GM12874 (cell line): ENCODE results near the gene SPRR3.

ENCODE experiments used
- TF ChIP-seq, protein P1 (sequence below): IDR thresholded peaks from 2 replicates; pipeline ENCODE4 v1.5.1; 2011; ENCODE audit warnings: low read depth, mild to moderate bottlenecking, control low read depth, low read length, moderate library complexity; ENCODE audit not compliant: insufficient read depth

SPRR3 gene

DNA sequence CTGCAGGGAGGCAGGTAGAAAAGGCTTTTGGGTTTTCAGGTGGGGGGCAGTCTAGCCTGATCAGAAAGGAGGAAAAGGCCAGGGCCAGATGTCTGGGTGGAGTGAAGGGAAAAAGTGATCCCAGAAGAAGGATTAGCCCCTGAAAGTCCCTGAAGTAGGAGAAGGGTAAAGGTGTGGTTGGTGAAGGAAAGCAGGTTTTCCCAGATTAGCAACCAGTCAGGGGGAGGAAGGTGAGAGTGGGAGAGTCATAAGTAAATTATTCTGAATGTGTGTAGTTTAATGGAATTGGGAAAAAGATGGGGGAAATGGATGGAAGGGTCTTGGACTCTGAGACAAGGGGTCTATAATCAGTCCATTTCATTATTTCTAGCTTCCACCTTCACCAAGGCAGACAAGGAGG lies 18.3 kb upstream of the SPRR3 start:
- TF ChIP-seq, protein P1, sequence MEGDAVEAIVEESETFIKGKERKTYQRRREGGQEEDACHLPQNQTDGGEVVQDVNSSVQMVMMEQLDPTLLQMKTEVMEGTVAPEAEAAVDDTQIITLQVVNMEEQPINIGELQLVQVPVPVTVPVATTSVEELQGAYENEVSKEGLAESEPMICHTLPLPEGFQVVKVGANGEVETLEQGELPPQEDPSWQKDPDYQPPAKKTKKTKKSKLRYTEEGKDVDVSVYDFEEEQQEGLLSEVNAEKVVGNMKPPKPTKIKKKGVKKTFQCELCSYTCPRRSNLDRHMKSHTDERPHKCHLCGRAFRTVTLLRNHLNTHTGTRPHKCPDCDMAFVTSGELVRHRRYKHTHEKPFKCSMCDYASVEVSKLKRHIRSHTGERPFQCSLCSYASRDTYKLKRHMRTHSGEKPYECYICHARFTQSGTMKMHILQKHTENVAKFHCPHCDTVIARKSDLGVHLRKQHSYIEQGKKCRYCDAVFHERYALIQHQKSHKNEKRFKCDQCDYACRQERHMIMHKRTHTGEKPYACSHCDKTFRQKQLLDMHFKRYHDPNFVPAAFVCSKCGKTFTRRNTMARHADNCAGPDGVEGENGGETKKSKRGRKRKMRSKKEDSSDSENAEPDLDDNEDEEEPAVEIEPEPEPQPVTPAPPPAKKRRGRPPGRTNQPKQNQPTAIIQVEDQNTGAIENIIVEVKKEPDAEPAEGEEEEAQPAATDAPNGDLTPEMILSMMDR = no peak

DNA sequence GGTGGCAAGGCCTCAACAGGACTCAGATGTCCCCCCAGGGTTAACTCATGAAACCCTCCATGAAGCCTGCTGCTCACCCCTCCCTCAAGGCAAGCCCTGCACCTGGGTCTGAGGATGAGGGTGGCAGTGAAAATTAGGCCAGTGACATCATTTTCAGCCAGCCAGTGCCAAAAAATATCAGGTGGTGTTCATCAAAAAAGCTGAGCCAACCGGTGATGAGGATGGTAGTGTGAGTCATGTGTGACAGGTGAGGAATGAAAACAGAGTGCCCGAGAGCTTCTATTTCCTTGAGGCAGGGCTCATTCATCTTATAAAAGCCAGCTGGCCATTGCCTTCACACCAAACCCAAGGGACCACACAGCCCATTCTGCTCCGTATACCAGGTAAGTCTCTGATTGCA lies 17.8 kb upstream of the SPRR3 start, which contains the start of gene SPRR1A:
TSS of gene SPRR1A (plus strand) at position 339 of the 400 bp plus-strand sequence. CDS start 1,150 bp downstream, outside the sequence.
- TF ChIP-seq, protein P1 = no peak

DNA sequence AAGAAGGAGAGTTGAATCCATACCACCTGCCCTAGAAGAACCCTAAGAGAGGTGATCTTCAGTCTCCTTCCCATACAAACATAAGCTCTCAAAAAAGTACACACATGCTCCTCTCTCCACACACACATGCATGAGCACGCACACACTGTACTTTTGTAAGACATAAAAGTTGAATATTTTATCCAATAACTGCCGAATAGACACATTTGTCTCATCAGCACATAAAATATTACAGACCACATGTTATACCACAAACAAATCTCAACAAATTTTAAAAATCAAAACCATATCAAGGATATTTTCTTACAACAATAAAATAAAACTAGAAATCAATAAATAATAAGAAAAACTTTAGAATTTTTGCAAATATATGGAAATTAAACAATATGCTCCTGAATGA lies 15.0 kb upstream of the SPRR3 start:
- TF ChIP-seq, protein P1 = no peak

DNA sequence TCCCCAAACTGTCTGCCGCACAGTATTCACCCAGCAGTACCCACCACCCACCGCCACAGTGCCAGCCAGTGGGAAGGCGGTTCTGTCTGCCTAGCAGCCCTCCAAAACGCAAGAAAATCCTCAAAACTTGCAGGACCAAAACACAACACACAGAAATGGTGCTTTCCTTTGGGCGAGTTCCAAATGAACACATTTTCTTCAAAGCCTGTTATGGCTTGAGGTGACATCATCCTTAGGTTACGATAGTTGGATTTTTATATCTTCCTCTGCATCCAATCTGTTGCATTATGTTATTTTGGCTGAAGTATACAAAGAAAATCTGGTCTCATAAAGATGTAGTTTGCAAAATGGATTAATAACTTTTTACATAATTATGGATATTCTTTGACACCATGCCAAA lies 8.4 kb upstream of the SPRR3 start:
- TF ChIP-seq, protein P1 = no peak

DNA sequence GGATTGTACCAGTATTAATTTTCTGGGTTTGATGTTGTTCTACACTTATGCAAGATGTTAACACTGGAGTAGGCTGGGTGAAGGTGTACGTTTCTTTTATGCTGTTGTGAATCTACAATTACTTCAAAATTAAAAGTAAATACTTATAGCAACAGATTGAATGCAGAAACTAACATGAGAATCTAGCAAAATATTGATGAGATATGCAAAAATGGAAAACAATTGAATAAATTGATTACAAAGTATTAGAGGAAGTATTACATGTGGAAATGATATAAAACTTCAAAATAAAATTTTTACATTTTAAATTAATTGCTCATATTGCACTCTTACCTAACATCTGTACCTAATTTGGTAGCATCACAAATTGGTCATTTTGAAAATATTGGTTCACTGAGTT lies 5.7 kb upstream of the SPRR3 start:
- TF ChIP-seq, protein P1 = no peak

DNA sequence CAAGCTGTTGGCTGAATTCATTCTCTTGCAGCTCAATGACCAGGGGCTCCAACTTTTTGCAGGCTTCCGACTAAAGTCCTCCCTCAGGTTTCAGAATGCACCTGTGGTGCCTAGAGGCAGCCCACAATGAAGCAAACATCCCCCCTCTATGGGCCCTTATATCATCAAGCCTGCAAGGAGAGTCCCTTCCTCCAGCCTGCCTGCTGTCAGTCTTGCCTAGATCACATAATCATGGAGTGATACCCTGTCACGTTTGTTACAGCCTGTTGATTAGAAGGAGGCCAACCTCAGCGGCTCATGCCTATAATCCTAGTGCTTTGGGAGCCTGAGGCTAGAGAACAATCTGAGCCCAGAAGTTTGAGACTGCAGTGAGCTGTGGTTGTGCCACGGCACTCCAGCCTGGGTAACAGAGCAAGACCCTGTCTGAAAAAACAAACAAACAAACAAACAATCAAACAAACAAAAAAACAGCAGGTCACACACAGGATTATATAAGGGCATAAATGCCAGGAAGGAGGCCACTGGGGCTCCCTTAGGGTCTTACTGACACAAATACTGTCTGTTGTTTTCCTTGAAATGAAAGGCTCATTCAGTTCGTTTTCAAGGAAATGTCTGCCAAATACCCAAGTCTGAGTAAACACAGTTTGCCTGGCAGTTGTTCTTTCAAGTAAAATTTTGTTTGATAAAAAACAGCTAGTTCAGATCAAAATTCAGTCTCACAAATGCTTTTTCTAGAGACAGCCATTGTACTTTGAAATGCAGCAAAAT lies 4.7 kb upstream of the SPRR3 start:
- TF ChIP-seq, protein P1 = no peak

DNA sequence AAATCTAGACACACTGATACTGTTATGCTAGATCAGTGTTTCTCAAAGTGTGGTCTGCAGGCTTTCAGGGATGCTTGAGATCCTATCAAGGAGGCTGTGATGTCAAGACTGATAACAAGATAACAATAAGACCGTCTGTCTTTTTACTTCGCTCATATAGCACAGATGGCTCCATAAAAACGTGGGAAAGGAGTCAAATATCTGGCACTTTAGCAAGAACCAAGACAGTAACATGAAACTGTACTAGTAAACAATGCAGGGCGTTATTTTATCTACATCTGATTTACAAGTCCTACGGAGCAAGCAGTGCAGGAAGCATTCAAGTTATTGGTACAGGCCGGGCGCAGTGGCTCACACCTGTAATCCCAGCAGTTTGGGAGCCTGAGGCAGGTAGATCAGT lies 3.6 kb upstream of the SPRR3 start:
- TF ChIP-seq, protein P1 = no peak

DNA sequence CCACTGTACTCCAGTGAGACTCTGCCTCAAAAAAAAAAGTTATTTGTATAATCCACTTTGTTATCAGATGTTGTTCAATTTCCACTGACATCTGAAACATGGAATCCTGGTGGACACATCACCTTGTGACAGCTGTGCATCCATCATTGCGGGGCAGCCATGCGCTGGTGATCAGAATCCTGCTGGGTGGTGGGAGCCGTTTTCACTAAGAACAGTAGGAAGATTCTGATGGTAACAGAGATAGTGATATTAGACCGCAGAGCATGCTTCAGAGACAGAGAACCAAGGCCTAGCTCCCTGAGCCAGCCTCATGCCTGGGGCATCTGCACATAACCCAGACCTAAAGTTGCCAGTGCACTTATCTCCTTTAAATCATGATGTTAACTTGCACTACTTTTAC lies 3.1 kb upstream of the SPRR3 start:
- TF ChIP-seq, protein P1 = no peak
